Mesenchymal stem cell (in vitro differentiated cells and primary cell): Measurements from ENCODE around the gene CHIA.

Experiments
- DNase-seq: peaks from one replicate; pipeline ENCODE4 v3.0.0-alpha.2; 2013
- H2AFZ ChIP-seq: one replicate; pipeline ENCODE4 v1.6.1; 2013; ENCODE audit warnings: low read depth, mild to moderate bottlenecking, control low read depth, inconsistent platforms, low read length, moderate library complexity
- H2AK5ac ChIP-seq: 2 replicates; pipeline ENCODE4 v1.6.1; 2013; ENCODE audit warnings: low read length, moderate library complexity, mild to moderate bottlenecking, inconsistent platforms; ENCODE audit not compliant: severe bottlenecking
- H2BK120ac ChIP-seq: one replicate; pipeline ENCODE4 v1.6.1; 2013; ENCODE audit warnings: low read depth, mild to moderate bottlenecking, inconsistent platforms, low read length, moderate library complexity
- H2BK12ac ChIP-seq, 2 experiments: one replicate each; pipeline ENCODE4 v1.6.1; 2013; ENCODE audit warnings: inconsistent platforms in 2 of 2, low read length in 2 of 2, mild to moderate bottlenecking in 2 of 2, moderate library complexity in 2 of 2, control low read depth in 1 of 2
- H2BK15ac ChIP-seq: one replicate; pipeline ENCODE4 v1.6.1; 2013; ENCODE audit warnings: mild to moderate bottlenecking, low read depth, inconsistent platforms; ENCODE audit not compliant: poor library complexity, severe bottlenecking
- H2BK5ac ChIP-seq: 2 replicates; pipeline ENCODE4 v1.6.1; 2013; ENCODE audit warnings: low read depth, mild to moderate bottlenecking, low read length, control low read depth, inconsistent platforms; ENCODE audit not compliant: poor library complexity, severe bottlenecking
- H3K14ac ChIP-seq, 2 experiments: one replicate each; pipeline ENCODE4 v1.6.1; 2013; ENCODE audit warnings: inconsistent platforms in 2 of 2, low read length in 2 of 2, control low read depth in 1 of 2, mild to moderate bottlenecking in 1 of 2, moderate library complexity in 1 of 2
- H3K18ac ChIP-seq, 2 experiments: one replicate each; pipeline ENCODE4 v1.6.1; 2013; ENCODE audit warnings: inconsistent platforms in 2 of 2, low read length in 2 of 2, control low read depth in 1 of 2, low read depth in 1 of 2, mild to moderate bottlenecking in 1 of 2
- H3K23ac ChIP-seq, 2 experiments: one replicate each; pipeline ENCODE4 v1.6.1; 2013; ENCODE audit warnings: inconsistent platforms in 2 of 2, low read length in 2 of 2, mild to moderate bottlenecking in 2 of 2, moderate library complexity in 2 of 2, control low read depth in 1 of 2
- H3K27ac ChIP-seq: 2 replicates; pipeline ENCODE4 v1.5.1; 2013; ENCODE audit warnings: mild to moderate bottlenecking, moderate library complexity, low read length, control low read depth, inconsistent platforms; ENCODE audit not compliant: poor library complexity, severe bottlenecking
- H3K27me3 ChIP-seq, 2 experiments: 2 replicates each; pipeline versions ENCODE4 v1.6.1 to v1.7.0; 2013; ENCODE audit warnings: low read length in 2 of 2, mild to moderate bottlenecking in 2 of 2, moderate library complexity in 2 of 2, control low read depth in 1 of 2, inconsistent platforms in 1 of 2; ENCODE audit not compliant: control insufficient read depth in 1 of 2, insufficient read depth in 1 of 2
- H3K36me3 ChIP-seq, 2 experiments: 2 replicates each; pipeline versions ENCODE4 v1.6.1 to v1.7.0; 2013; ENCODE audit warnings: low read length in 2 of 2, control low read depth in 1 of 2, inconsistent platforms in 1 of 2, low read depth in 1 of 2, mild to moderate bottlenecking in 1 of 2; ENCODE audit not compliant: insufficient read depth in 2 of 2, control insufficient read depth in 1 of 2
- H3K4ac ChIP-seq, 2 experiments: one replicate each; pipeline ENCODE4 v1.6.1; 2013; ENCODE audit warnings: inconsistent platforms in 2 of 2, low read length in 2 of 2, mild to moderate bottlenecking in 2 of 2, moderate library complexity in 2 of 2, control low read depth in 1 of 2, low read depth in 1 of 2
- H3K4me1 ChIP-seq: 2 replicates; pipeline ENCODE4 v1.6.1; 2013; ENCODE audit warnings: low read depth, low read length, control low read depth; ENCODE audit not compliant: control insufficient read depth, insufficient read depth
- H3K4me2 ChIP-seq: 2 replicates; pipeline ENCODE4 v1.6.1; 2013; ENCODE audit warnings: low read length, mild to moderate bottlenecking, inconsistent platforms; ENCODE audit not compliant: poor library complexity, severe bottlenecking
- H3K4me3 ChIP-seq, 2 experiments: 2 replicates each; pipeline versions ENCODE4 v1.5.1 to v1.7.0; 2013; ENCODE audit warnings: low read length in 2 of 2, mild to moderate bottlenecking in 2 of 2, control low read depth in 1 of 2, low read depth in 1 of 2; ENCODE audit not compliant: insufficient read depth in 1 of 2
- H3K79me1 ChIP-seq: replicated peaks from 2 replicates; pipeline ENCODE4 v1.6.1; 2013; ENCODE audit warnings: mild to moderate bottlenecking, control low read depth, low read length, inconsistent platforms; ENCODE audit not compliant: poor library complexity, severe bottlenecking
- H3K9ac ChIP-seq: 2 replicates; pipeline ENCODE4 v1.7.0; 2013; ENCODE audit warnings: mild to moderate bottlenecking, low read length, moderate library complexity
- H3K9me3 ChIP-seq: 2 replicates; pipeline ENCODE4 v1.7.0; 2013; ENCODE audit warnings: mild to moderate bottlenecking, low read length; ENCODE audit not compliant: control insufficient read depth
- H4K8ac ChIP-seq: one replicate; pipeline ENCODE4 v1.6.1; 2013; ENCODE audit warnings: inconsistent platforms, mild to moderate bottlenecking, low read length, moderate library complexity
- H4K91ac ChIP-seq: one replicate; pipeline ENCODE4 v1.6.1; 2013; ENCODE audit warnings: mild to moderate bottlenecking, low read length, inconsistent platforms
- WGBS: methylation state at CpG from one replicate; pipeline ENCODE4 v1.1.7; 2013; ENCODE audit warnings: mixed read lengths; 5-methylcytosine and 5-hydroxymethylcytosine counted together

Gene CHIA

DNA sequence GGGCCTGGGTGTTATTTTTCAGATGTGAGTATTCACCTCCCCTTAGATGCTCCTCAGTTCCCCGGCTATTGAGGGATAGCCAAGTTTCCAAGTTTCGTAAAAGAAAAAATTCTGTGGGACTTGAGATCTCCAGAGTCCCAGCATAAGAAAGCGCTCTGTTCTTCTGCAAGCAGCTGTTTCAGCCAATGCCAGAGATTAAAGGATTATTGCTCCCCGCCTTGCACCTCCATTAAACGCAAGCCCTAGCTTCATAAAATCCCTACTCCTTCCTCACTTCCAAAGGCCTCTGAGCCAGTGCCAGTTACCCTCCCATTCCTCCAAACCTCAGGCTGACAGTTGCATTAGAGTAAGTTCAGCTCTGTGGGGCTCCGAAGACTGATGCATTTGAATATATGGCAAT lies 56.4 kb downstream of the CHIA start:
- peak overlapping the region in 1 of 2 experiments; percentile 91 for H3K4me3 ChIP-seq
- H3K79me1 ChIP-seq: no peaks in the 10 kb centered on the region
- H4K8ac ChIP-seq: no peak overlapping the region
- H4K91ac ChIP-seq: no peak overlapping the region
- H3K18ac ChIP-seq: no peak overlapping the region
- H3K27ac ChIP-seq: no peak overlapping the region
- H3K14ac ChIP-seq: no peak overlapping the region
- 62% methylated on average over 5 of the region's 6 CpGs for WGBS
- H3K23ac ChIP-seq: no peak overlapping the region
- DNase-seq: peak; percentile 3
- H3K4me2 ChIP-seq: no peak overlapping the region
- no peak overlapping the region for H2BK12ac ChIP-seq
- H3K27me3 ChIP-seq: peaks cover 0 to 7% of the 10 kb centered on the region in 2 experiments
- H3K4me1 ChIP-seq: peaks cover 3% of the 10 kb centered on the region
- no peak overlapping the region for H2BK120ac ChIP-seq
- no peak overlapping the region for H2AK5ac ChIP-seq
- peak overlapping the region; percentile 93 for H3K9ac ChIP-seq
- no peak overlapping the region for H2AFZ ChIP-seq
- H3K4ac ChIP-seq: no peak overlapping the region
- H2BK5ac ChIP-seq: no peak overlapping the region
- H3K9me3 ChIP-seq: no peaks in the 10 kb centered on the region
- no peak overlapping the region for H2BK15ac ChIP-seq
- no peaks in the 10 kb centered on the region for H3K36me3 ChIP-seq

GRCh38 chr1:111351700-111352099 lies 61.0 kb downstream of the CHIA start:
- Histone ChIP-seq H3K14ac (no peak overlapping the region), H2BK15ac (no peak overlapping the region), H3K27ac (no peak overlapping the region)

GRCh38 chr1:111354584-111354983 lies 63.9 kb downstream of the CHIA start:
- Histone ChIP-seq H3K9me3 (no peaks in the 10 kb centered on the region), H3K14ac (no peak overlapping the region), H3K23ac (no peak overlapping the region), H2BK120ac (no peak overlapping the region), H3K9ac (no peak overlapping the region), H3K4me3 (no peak overlapping the region), H2BK15ac (no peak overlapping the region), H3K36me3 (no peaks in the 10 kb centered on the region), H4K8ac (no peak overlapping the region), H3K4me1 (no peaks in the 10 kb centered on the region), H2BK12ac (no peak overlapping the region), H3K18ac (no peak overlapping the region), H2BK5ac (no peak overlapping the region), H3K4ac (no peak overlapping the region), H2AFZ (no peak overlapping the region), H3K27ac (no peak overlapping the region), H2AK5ac (no peak overlapping the region), H4K91ac (no peak overlapping the region), H3K27me3 (peaks cover 0 to 3% of the 10 kb centered on the region in 2 experiments), H3K79me1 (no peaks in the 10 kb centered on the region), H3K4me2 (no peak overlapping the region)
- no peak for DNase-seq

More at GRCh38 chr1:111351700-111352099, 61.0 kb downstream of the CHIA start:
- Histone ChIP-seq H3K4ac (no peak overlapping the region), H3K79me1 (no peaks in the 10 kb centered on the region), H3K4me1 (peaks cover under 1% of the 10 kb centered on the region), H4K8ac (no peak overlapping the region), H3K23ac (no peak overlapping the region), H2AFZ (no peak overlapping the region), H3K4me3 (no peak overlapping the region), H2AK5ac (no peak overlapping the region), H3K36me3 (no peaks in the 10 kb centered on the region), H3K4me2 (no peak overlapping the region), H3K27me3 (peaks cover 0 to 3% of the 10 kb centered on the region in 2 experiments), H3K9ac (no peak overlapping the region), H3K9me3 (no peaks in the 10 kb centered on the region), H2BK5ac (no peak overlapping the region), H2BK12ac (no peak overlapping the region), H2BK120ac (no peak overlapping the region), H3K18ac (no peak overlapping the region), H4K91ac (no peak overlapping the region)
- no peak for DNase-seq

DNA sequence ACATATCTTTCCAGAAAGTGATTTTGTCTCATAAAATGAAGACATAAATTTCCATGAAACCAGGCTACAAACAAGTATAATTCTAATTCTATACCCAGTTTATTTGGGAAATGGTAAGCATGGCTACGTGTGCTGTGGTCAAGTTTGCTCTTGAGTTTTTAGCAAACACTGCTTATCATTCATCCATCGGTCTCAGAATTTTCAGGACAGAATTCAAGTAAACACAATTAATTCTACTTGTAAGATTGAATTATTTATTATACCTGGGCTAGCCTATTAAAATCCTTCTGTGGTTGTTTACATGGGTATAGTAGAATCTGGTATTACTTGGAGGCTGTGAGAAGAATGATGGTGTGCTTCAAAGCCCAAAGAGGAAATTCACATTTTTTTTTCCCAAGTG lies 68.3 kb downstream of the CHIA start:
- Histone ChIP-seq H3K4me3 (no peak overlapping the region), H2BK12ac (no peak overlapping the region), H3K4me2 (no peak overlapping the region), H4K91ac (no peak overlapping the region), H2BK5ac (no peak overlapping the region), H3K79me1 (no peaks in the 10 kb centered on the region), H3K23ac (no peak overlapping the region), H2AK5ac (no peak overlapping the region), H3K27ac (no peak overlapping the region), H3K9ac (no peak overlapping the region), H3K36me3 (no peaks in the 10 kb centered on the region), H3K9me3 (no peaks in the 10 kb centered on the region), H3K27me3 (no peaks in the 10 kb centered on the region), H2BK120ac (no peak overlapping the region), H2AFZ (no peak overlapping the region), H3K14ac (no peak overlapping the region), H3K4me1 (no peaks in the 10 kb centered on the region), H4K8ac (no peak overlapping the region), H3K18ac (no peak overlapping the region), H3K4ac (no peak overlapping the region), H2BK15ac (no peak overlapping the region)
- no CpG with 5 or more reads among the region's 2 CpGs for WGBS
- no peak for DNase-seq
